BJ (cell line): ENCODE results near the gene DIS3L. TPM values are rescaled to one million over a fixed set of nuclear protein-coding genes. Genes with fewer than 3 reads are reported as not detected.

Experiments used
- polyA plus RNA-seq: library from polyadenylated mRNA; depleted of rRNA; stranded (reverse); fragments of >200 nt; gene quantifications from 2 replicates; pipeline ENCODE4 v1.2.3, GENCODE V29; 2011; rRNA removed
- small RNA-seq: library from RNA; depleted of rRNA; stranded (forward); fragments of <200 nt; gene quantifications from one replicate; pipeline ENCODE3, GENCODE V24; 2012; ENCODE audit warnings: low replicate concordance, low read depth; ENCODE audit not compliant: insufficient read length

The DIS3L gene
- polyA plus RNA-seq, 1 experiment: 9.2 TPM

Small RNAs within 50 kb of the gene (small RNA-seq; reads per million reads assigned to genes)
- not detected for gene RF00019
- gene SCARNA14: 7.0 reads per million, percentile 70 among the genes with 10 or more reads in this experiment

Other genes starting within 250 kb of the DIS3L start
- gene MEGF11, start 39.8 kb upstream of the DIS3L start, polyA plus RNA-seq: 0.04 TPM in 1 of 2 replicates, not detected in the other
- gene TIPIN, start 63.1 kb downstream of the DIS3L start, polyA plus RNA-seq: 3.0 and 6.8 TPM in 2 replicates
- gene MAP2K1, start 93.3 kb downstream of the DIS3L start, polyA plus RNA-seq: 19.0 and 21.8 TPM in 2 replicates
- 21.1 and 22.7 TPM in 2 replicates for gene SNAPC5, start 204.2 kb downstream of the DIS3L start, polyA plus RNA-seq
- gene RPL4, start 211.3 kb downstream of the DIS3L start, polyA plus RNA-seq: 4,914 and 5,278 TPM in 2 replicates
- 10.5 and 15.1 TPM in 2 replicates for gene ZWILCH, start 211.8 kb downstream of the DIS3L start, polyA plus RNA-seq